ENCODE results near the gene KLC1.
"Not testable (repeated sequence)": the region's sequence is repeated elsewhere in the genome, so short reads cannot be mapped to it uniquely, and the experiment has no call there.

Gene KLC1

DNA sequence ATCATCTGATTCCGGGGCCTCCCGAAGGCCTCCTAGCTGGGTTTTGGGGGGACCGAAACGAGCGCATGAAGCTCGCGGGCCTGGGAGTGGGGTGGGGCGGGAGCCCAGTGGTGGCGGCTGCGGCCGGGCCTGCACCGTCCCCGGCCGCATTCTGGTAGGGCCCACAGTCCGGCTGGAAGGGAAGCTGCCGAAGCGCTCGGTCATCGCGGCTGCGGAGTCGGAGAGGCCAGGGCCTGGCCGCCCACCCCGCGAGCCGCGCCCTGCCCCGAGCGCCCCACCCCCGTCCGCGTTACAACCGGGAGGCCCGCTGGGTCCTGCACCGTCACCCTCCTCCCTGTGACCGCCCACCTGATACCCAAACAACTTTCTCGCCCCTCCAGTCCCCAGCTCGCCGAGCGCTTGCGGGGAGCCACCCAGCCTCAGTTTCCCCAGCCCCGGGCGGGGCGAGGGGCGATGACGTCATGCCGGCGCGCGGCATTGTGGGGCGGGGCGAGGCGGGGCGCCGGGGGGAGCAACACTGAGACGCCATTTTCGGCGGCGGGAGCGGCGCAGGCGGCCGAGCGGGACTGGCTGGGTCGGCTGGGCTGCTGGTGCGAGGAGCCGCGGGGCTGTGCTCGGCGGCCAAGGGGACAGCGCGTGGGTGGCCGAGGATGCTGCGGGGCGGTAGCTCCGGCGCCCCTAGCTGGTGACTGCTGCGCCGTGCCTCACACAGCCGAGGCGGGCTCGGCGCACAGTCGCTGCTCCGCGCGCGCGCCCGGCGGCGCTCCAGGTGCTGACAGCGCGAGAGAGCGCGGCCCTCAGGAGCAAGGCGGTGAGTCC lies at the start of gene KLC1:
TSS of gene KLC1 (plus strand) at position 528 of the 819 bp plus-strand sequence. CDS start 25,354 bp downstream, outside the sequence.
- Mint-ChIP-seq H3K36me3 (ENCODE audit: low read depth) (peaks cover 8% of the 10 kb centered on the region), H3K9me3 (no peaks in the 10 kb centered on the region), H3K27ac (peak within 1 kb of the TSS; percentile 84), H3K4me3 (peak within 1 kb of the TSS; percentile 90), H3K27me3 (no peaks in the 10 kb centered on the region), H3K4me1 (ENCODE audit: low read depth) (peaks cover 51% of the 10 kb centered on the region)

DNA sequence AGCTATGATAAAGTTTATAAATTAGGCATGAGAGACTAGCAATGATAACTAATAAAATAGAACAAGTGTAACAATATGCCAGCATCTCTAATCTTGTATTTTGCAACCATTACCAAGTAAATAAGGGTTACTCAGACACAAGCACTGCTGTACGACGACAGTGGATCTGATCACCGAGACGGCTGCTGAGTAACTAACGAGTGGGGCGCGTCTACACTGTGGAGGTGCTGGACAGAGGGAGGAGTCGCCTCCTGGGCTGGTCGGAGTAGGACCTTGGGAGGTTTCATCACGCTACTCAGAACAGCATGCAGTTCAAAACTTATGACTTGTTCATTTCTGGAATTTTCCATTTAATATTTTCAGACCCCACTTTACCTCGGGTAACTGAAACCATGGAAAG lies 47.8 kb upstream of the KLC1 start:
- no peaks in the 10 kb centered on the region for H3K27me3 Mint-ChIP-seq
- H3K4me3 Mint-ChIP-seq, result no peak overlapping the region
- H3K4me1 Mint-ChIP-seq (ENCODE audit: low read depth), result no peaks in the 10 kb centered on the region
- no peaks in the 10 kb centered on the region for H3K9me3 Mint-ChIP-seq
- peaks cover 38% of the 10 kb centered on the region for H3K36me3 Mint-ChIP-seq (ENCODE audit: low read depth)
- H3K27ac Mint-ChIP-seq, result no peak overlapping the region

DNA sequence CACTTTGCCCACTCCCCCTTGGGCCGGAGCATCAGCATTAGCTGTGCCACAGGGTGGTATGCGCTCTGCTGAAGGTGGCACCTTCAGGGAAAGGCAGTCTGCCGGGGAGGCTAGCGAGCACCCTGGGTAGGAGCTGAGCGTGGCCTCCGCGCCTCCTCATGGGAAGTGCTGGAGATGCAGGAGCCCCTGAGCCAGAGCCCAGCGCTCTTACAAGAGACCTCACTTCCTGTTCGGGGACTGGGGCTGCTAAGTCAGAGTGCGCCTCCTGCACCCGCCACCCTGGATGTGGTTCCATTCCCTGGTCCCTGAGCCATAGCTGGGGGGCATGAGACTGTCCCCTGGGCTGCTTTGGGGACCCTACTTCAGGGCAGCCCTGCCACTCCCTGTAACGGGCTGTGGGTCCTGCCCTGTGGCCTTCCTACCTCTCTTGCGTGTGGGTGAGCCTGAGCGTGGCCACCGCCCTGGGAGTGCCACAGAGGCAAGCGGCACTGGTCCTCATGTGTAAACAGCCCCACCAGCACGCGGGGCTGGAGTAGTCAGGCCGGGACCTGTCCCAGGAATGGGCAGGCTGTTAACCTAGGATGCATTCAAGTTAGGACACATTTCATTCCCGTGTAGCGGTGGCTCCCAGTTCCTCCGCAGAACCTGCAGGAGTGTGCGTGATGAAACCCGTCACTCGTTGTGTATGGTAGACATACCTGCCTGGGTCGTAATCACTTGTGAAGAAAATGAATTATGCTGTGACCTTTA lies 46.9 kb upstream of the KLC1 start:
- Mint-ChIP-seq H3K4me3 (no peak overlapping the region), H3K9me3 (no peaks in the 10 kb centered on the region), H3K27me3 (no peaks in the 10 kb centered on the region)

DNA sequence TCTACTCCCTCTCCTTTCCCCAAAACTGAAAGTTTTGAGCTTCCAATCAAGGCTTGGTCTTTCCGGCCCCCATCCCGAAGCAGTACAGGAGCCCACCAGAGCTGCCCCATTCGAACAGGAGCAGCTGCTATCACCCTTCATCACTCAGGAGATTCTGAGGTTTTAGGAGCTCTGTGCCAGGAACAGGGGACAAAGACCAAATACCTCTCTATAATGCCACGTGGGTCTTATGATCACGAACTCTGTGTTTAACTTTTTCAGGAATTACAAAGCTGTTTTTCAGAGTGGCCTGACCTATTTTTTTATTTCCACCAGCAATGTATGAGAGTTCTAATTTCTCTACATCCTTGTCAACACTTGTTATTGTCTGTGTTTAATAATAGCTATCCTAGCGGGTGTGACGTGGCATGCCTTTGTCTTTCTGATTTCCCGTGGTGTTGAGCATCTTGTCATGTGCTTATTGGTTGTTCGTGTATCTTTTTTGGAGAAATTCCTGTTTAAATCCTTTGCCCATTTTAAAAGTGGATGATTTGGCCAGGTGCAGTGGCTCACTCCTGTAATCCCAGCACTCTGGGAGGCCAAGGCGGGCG lies 44.6 kb upstream of the KLC1 start:
- H3K27me3 Mint-ChIP-seq, result no peaks in the 10 kb centered on the region
- no peak overlapping the region for H3K4me3 Mint-ChIP-seq
- peaks cover 21% of the 10 kb centered on the region for H3K36me3 Mint-ChIP-seq (ENCODE audit: low read depth)
- no peaks in the 10 kb centered on the region for H3K4me1 Mint-ChIP-seq (ENCODE audit: low read depth)
- H3K27ac Mint-ChIP-seq, result no peak overlapping the region
- no peaks in the 10 kb centered on the region for H3K9me3 Mint-ChIP-seq

More for the DNA sequence above, 46.9 kb upstream of the KLC1 start:
- Mint-ChIP-seq H3K4me1 (ENCODE audit: low read depth) (no peaks in the 10 kb centered on the region), H3K36me3 (ENCODE audit: low read depth) (peaks cover 32% of the 10 kb centered on the region), H3K27ac (no peak overlapping the region)

DNA sequence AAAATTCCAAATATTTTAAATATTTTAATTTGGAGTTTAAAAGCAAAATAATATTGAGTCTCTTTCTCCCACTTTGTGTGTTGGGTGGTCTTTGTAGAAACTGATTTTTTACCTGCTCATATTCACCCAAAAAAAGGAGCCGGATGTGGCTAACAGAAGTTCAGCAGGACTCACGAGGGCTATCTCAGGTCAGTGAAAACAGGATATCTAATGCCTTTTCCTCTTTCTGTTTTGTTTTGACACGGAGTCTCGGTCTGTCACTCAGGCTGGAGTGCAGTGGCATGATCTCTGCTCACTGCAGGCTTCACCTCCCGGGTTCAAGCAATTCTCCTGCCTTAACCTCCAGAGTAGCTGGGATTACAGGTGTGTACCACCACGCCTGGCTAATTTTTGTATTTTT lies 35.4 kb upstream of the KLC1 start:
- H3K9me3 Mint-ChIP-seq, result no peaks in the 10 kb centered on the region
- H3K27ac Mint-ChIP-seq, result no peak overlapping the region
- peaks cover 7% of the 10 kb centered on the region for H3K4me1 Mint-ChIP-seq (ENCODE audit: low read depth)
- peaks cover 4% of the 10 kb centered on the region for H3K36me3 Mint-ChIP-seq (ENCODE audit: low read depth)
- H3K4me3 Mint-ChIP-seq, result no peak overlapping the region
- H3K27me3 Mint-ChIP-seq, result no peaks in the 10 kb centered on the region

DNA sequence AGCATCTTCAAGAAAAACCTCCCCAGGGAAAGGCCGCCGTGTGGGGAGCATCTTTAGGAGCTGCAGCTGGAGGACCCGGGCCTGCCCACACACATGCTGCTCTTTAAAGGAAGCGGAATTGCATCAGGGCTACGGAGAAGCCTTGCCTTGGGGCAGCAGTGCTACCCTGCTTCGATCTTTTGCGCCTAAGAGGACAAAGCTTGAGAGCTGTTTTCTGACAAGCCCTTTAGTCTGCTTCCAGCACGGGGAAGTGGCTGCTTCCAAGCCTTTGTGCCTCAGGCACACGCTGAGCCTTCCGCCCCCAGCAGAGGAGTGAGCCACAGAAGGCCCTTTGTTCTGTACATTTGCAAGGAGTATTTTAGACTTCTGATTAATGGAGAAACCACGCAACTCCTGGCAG lies 34.7 kb upstream of the KLC1 start:
- H3K27me3 Mint-ChIP-seq, result no peaks in the 10 kb centered on the region
- H3K27ac Mint-ChIP-seq, result no peak overlapping the region
- no peak overlapping the region for H3K4me3 Mint-ChIP-seq
- peaks cover 4% of the 10 kb centered on the region for H3K36me3 Mint-ChIP-seq (ENCODE audit: low read depth)
- H3K9me3 Mint-ChIP-seq, result no peaks in the 10 kb centered on the region
- peaks cover 7% of the 10 kb centered on the region for H3K4me1 Mint-ChIP-seq (ENCODE audit: low read depth)

DNA sequence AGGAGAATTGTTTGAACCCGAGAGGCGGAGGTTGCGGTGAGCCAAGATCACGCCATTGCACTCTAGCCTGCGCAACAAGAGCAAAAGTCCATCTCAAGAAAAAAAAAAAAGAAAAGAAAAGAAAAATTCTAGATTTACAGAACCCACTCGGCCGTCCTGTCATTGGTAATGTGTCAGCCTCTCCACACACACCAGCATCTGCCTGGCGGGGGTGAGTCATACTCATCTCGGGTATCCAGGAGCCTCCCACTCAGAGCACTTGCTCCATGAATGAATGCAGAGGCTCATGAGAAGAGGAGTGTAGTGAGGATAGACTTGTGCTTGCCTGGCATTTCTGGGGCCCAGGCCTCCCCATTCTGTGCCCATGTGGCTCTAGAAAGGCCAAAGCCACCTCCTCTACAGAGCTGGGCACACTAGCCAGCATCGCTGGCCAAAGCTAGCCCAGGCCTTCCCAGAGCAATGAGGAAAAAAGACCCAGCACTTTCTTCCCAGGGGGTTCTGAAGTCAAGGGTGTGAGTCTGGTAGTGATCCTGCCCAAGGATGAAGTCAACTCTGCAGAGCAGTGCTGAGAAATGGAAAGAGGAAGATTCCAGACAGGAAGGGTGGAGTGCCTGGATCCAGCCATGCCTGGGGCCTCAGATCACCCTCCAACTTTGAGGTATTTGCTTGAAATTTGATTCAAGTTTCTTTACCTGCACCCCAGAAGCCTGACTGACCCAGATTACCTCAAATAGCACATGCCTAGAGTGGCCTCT lies 31.2 kb upstream of the KLC1 start:
- H3K27ac Mint-ChIP-seq, result no peak overlapping the region
- no peaks in the 10 kb centered on the region for H3K27me3 Mint-ChIP-seq
- H3K4me3 Mint-ChIP-seq, result no peak overlapping the region
- no peaks in the 10 kb centered on the region for H3K9me3 Mint-ChIP-seq
- peaks cover 7% of the 10 kb centered on the region for H3K4me1 Mint-ChIP-seq (ENCODE audit: low read depth)
- no peaks in the 10 kb centered on the region for H3K36me3 Mint-ChIP-seq (ENCODE audit: low read depth)

DNA sequence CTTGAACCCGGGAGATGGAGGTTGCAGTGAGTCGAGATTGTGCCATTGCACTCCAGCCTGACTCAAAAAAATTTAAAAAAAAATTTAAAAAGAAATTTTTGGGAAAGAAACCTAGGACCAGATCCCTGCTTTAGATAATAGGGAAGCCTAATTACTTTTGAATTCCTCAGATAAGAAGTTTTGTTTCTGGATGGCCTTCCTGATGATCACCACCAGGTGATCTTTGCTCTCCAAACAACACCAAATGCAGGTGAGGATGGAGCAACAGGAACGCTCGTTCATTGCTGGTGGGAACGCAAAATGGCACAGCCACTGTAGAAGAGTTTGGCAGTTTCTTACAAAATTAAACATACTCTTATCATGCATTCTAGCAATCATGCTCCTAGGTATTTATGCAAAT lies 28.5 kb upstream of the KLC1 start:
- H3K36me3 Mint-ChIP-seq (ENCODE audit: low read depth), result no peaks in the 10 kb centered on the region
- H3K4me3 Mint-ChIP-seq, result no peak overlapping the region
- no peaks in the 10 kb centered on the region for H3K27me3 Mint-ChIP-seq
- H3K4me1 Mint-ChIP-seq (ENCODE audit: low read depth), result peaks cover 3% of the 10 kb centered on the region
- no peak overlapping the region for H3K27ac Mint-ChIP-seq
- H3K9me3 Mint-ChIP-seq, result no peaks in the 10 kb centered on the region

DNA sequence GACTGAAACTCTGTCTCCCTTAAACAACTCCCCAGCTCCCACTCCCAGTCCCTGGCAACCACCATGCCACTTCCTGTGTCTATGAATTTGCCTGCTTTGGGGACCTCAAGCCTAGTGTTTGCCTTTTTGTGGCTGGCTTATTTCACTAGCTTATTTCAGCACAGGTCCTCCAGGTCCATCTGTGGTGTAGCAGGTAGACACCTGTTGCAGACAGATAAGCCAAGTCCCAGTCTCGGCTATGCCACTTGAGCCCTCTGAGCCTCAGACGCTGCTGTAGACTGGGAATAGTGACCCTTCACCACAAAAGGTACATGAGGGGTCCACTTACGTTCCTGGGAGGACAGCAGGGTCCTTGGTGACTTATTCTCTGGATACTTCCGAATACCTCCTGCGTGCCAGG lies 24.4 kb upstream of the KLC1 start:
- Mint-ChIP-seq H3K27me3 (peaks cover 13% of the 10 kb centered on the region), H3K9me3 (no peaks in the 10 kb centered on the region), H3K36me3 (ENCODE audit: low read depth) (no peaks in the 10 kb centered on the region), H3K27ac (no peak overlapping the region), H3K4me3 (no peak overlapping the region), H3K4me1 (ENCODE audit: low read depth) (peaks cover 17% of the 10 kb centered on the region)

DNA sequence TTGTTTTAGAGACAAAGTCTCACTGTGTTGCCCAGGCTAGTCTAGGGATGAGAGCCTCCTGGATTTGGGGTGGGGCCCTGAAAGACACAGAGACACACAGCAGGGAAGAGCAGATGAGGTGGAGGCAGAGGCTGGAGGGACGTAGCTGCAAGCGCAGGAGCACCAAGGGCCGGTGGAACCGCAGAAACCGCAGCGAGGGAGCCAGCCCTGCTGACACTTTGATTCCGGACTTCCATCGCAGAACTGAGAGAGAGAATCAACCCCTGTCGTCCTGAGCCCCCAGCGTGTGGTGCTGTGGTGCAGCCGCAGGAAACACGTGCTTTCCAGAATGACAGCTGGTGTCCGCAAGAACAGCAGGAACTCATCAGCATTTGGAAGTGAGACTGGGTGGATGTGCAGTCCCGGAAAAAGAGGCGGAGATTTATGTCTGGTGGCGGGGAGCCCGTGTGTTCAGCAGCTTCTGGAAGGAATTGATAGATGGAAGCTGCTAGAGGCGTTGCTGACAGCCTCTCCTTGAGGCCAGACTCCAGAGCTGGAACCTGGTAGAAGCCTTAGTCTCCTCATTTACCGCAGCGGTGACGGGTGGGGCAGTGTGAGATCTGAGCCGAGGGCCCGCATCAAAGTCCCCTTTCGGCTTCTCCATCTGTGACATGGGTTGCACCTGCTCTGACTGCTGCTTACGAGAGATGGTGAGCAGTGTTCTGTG lies 21.9 kb upstream of the KLC1 start:
- Mint-ChIP-seq H3K36me3 (ENCODE audit: low read depth) (peaks cover 6% of the 10 kb centered on the region), H3K9me3 (peaks cover 7% of the 10 kb centered on the region), H3K4me1 (ENCODE audit: low read depth) (peaks cover 17% of the 10 kb centered on the region), H3K4me3 (peak overlapping the region; percentile 70), H3K27ac (peak overlapping the region; percentile 70), H3K27me3 (peaks cover 13% of the 10 kb centered on the region)

DNA sequence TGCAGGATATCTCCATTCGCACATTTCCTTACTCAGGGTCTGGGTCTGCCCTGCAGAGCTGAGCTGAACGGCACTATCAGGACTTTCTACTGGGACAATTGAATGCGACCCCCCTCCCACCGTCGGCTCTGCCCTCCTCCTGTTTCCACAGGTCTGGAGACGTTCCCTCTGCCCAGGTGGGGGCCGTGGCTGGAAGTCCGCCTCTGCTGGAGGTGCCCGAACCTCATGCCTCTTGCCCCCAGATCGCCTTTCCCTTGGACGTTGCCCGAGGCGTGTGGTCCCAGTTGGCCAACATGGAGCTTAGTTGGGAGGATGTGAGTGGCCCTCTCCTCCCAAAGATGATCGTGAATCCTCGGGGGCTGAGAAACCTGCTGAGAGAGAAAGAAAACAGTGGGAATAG lies 21.2 kb upstream of the KLC1 start:
- Mint-ChIP-seq H3K27me3 (peaks cover 13% of the 10 kb centered on the region), H3K9me3 (peaks cover 7% of the 10 kb centered on the region), H3K36me3 (ENCODE audit: low read depth) (peaks cover 6% of the 10 kb centered on the region), H3K27ac (no peak overlapping the region), H3K4me1 (ENCODE audit: low read depth) (peaks cover 17% of the 10 kb centered on the region), H3K4me3 (peak overlapping the region; percentile 70)

DNA sequence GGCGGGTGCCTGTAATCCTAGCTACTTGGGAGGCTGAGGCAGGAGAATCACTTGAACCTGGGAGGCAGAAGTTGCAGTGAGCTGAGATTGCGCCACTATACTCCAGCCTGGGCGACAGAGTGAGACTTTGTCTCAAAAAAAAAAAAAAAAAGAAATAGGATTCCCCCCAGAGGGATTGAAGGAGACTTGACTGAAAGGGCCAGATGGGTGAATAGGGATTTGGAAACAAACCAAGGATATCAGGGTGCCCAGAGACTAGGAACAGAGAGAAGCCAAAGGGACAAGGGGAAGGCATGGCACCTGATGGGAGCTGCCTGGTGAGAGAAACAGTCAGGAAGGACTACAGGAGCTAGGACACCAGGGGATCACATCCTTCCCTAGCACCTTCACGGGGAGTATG lies 19.9 kb upstream of the KLC1 start:
- not testable (repeated sequence) for H3K36me3 Mint-ChIP-seq (ENCODE audit: low read depth); H3K4me3 Mint-ChIP-seq; H3K27ac Mint-ChIP-seq; H3K9me3 Mint-ChIP-seq
- Mint-ChIP-seq H3K27me3 (peaks cover 13% of the 10 kb centered on the region), H3K4me1 (ENCODE audit: low read depth) (peaks cover 17% of the 10 kb centered on the region)

DNA sequence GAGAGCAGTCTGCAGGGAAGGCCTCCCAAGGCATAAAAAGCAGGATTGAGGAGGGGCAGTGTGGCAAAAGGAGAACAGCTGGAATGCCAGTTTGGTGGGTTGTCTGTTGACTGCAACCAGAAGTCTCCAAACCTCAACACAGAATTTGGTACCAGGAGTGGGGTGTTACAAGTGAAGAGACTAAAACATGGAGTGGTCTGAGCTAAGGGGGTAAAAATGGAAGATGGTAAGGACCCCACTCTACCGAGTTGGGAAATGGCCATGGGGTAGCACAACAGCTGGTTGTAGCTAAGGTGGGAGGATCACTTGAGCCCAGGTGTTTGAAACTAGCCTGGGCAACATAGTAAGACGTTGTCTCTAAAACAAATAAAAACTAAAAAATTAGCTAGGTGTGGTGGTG lies 17.8 kb upstream of the KLC1 start:
- Mint-ChIP-seq H3K36me3 (ENCODE audit: low read depth) (peaks cover 6% of the 10 kb centered on the region), H3K27me3 (peaks cover 13% of the 10 kb centered on the region), H3K27ac (no peak overlapping the region), H3K9me3 (peaks cover 7% of the 10 kb centered on the region), H3K4me3 (no peak overlapping the region), H3K4me1 (ENCODE audit: low read depth) (peaks cover 17% of the 10 kb centered on the region)

DNA sequence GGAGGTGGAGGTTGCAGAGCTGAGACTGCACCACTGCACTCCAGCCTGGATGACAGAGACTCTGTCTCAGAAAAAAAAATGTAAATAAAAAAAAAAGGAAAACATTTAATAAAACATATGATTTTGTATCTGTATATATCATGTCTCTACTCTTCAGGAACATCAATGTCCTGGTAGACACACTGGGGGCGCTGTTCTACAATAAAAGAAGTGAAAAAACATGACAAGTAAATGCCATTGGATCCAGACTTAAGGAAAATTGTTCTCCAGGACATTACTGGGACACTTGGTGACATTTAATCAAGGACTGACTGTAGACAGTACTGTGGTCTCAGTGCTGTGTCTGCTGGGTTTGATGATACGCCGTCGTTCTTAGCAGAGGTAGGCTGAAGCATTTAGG lies 15.5 kb upstream of the KLC1 start:
- H3K27ac Mint-ChIP-seq, result no peak overlapping the region
- H3K36me3 Mint-ChIP-seq (ENCODE audit: low read depth), result peaks cover 6% of the 10 kb centered on the region
- peaks cover 5% of the 10 kb centered on the region for H3K27me3 Mint-ChIP-seq
- peaks cover 7% of the 10 kb centered on the region for H3K9me3 Mint-ChIP-seq
- no peak overlapping the region for H3K4me3 Mint-ChIP-seq
- no peaks in the 10 kb centered on the region for H3K4me1 Mint-ChIP-seq (ENCODE audit: low read depth)
